Activated CD8-positive, alpha-beta memory T cell treated with anti-CD3 and anti-CD28 coated beads, Interleukin-2, amount 50 U/mL, for 24 hours (primary cell): ENCODE results near the gene IL3RA.
A peak's percentile ranks its signal among the peaks of the same experiment; 100 is the strongest.

Source experiments
- DNase-seq: peaks from one replicate; pipeline ENCODE4 v3.0.0-alpha.2; 2020; ENCODE audit errors: extremely low read depth

IL3RA gene

GRCh38 chrX:1384658-1385252 is 48.2 kb downstream of the IL3RA start:
- no peak for DNase-seq

- no peak for DNase-seq
These were observed 49.0 kb downstream of the IL3RA start for GRCh38 chrX:1385253-1386223.

- no peak for DNase-seq
These were observed 49.9 kb downstream of the IL3RA start for GRCh38 chrX:1386338-1387127.

GRCh38 chrX:1387141-1387776 is 50.7 kb downstream of the IL3RA start:
- no peak for DNase-seq

- no peak for DNase-seq
These were observed 52.1 kb downstream of the IL3RA start for GRCh38 chrX:1388651-1389050.

GRCh38 chrX:1389181-1389992 is 52.8 kb downstream of the IL3RA start:
- DNase-seq = no peak

GRCh38 chrX:1389993-1390285 is 53.4 kb downstream of the IL3RA start:
- no peak for DNase-seq

GRCh38 chrX:1390621-1391369 is 54.2 kb downstream of the IL3RA start:
- no peak for DNase-seq

GRCh38 chrX:1391370-1391706 is 54.8 kb downstream of the IL3RA start:
- no peak for DNase-seq

- DNase-seq = peak; percentile 97
These were observed 55.3 kb downstream of the IL3RA start, which contains the start of gene SLC25A6 for GRCh38 chrX:1391707-1392375. Gene SLC25A6 (minus strand): TSS chrX:1392113. CDS start chrX:1392009, 104 bp downstream.

GRCh38 chrX:1392376-1393068 is 55.9 kb downstream of the IL3RA start:
- DNase-seq = no peak

GRCh38 chrX:1393871-1394615 is 57.5 kb downstream of the IL3RA start:
- DNase-seq = no peak

GRCh38 chrX:1394731-1395501 is 58.3 kb downstream of the IL3RA start:
- DNase-seq = no peak

GRCh38 chrX:1395646-1396216 is 59.1 kb downstream of the IL3RA start:
- no peak for DNase-seq

- DNase-seq = no peak
These were observed 60.4 kb downstream of the IL3RA start for GRCh38 chrX:1397001-1397400.

GRCh38 chrX:1397441-1398270 is 61.1 kb downstream of the IL3RA start:
- DNase-seq = no peak
